HEK293T (cell line): ENCODE results near the gene ACER1.

Experiments used
- CTCF ChIA-PET: fragments of 350-600 bp; formaldehyde crosslinking; extraction: SDS; loops from one replicate; lab custom pipeline; 2021; ENCODE audit warnings: antibody characterized with exemption, inconsistent platforms; lab: Yijun Ruan, JAX
- POLR2A ChIA-PET: fragments of 350-600 bp; formaldehyde crosslinking; extraction: SDS; loops from one replicate; lab custom pipeline; 2020; ENCODE audit warnings: antibody characterized with exemption, inconsistent platforms; lab: Yijun Ruan, JAX
- DNase-seq: peaks from one replicate; pipeline ENCODE4 v3.0.0; 2012; ENCODE audit warnings: mixed read lengths; ENCODE audit errors: extremely low spot score
- ARNT ChIP-seq: fragments of 450-650 bp; IDR thresholded peaks from 2 replicates; pipeline ENCODE4 v1.6.1; 2017; ENCODE audit warnings: mild to moderate bottlenecking
- BHLHE40 ChIP-seq: fragments of 450-650 bp; IDR thresholded peaks from 2 replicates; pipeline ENCODE4 v1.6.1; 2016; ENCODE audit warnings: mild to moderate bottlenecking, moderate library complexity, borderline replicate concordance
- CTBP1 ChIP-seq: fragments of 450-650 bp; IDR thresholded peaks from 2 replicates; pipeline ENCODE4 v1.6.1; 2016; ENCODE audit warnings: borderline replicate concordance
- ELF4 ChIP-seq: fragments of 450-650 bp; IDR thresholded peaks from 2 replicates; pipeline ENCODE4 v1.6.1; 2017; ENCODE audit warnings: antibody characterized with exemption
- FOXA1 ChIP-seq: fragments of 450-650 bp; IDR thresholded peaks from 2 replicates; pipeline ENCODE4 v1.6.1; 2016; ENCODE audit warnings: mild to moderate bottlenecking
- FOXK2 ChIP-seq: fragments of 450-650 bp; IDR thresholded peaks from 2 replicates; pipeline ENCODE4 v1.6.1; 2016; ENCODE audit warnings: mild to moderate bottlenecking
- FOXM1 ChIP-seq: fragments of 450-650 bp; IDR thresholded peaks from 2 replicates; pipeline ENCODE4 v1.6.1; 2017; ENCODE audit warnings: mild to moderate bottlenecking, borderline replicate concordance
- HDGF ChIP-seq: fragments of 450-650 bp; IDR thresholded peaks from 2 replicates; pipeline ENCODE4 v1.6.1; 2017; ENCODE audit warnings: antibody characterized with exemption, borderline replicate concordance
- L3MBTL2 ChIP-seq: fragments of 450-650 bp; conservative IDR thresholded peaks from 2 replicates; pipeline ENCODE4 v1.6.1; 2016; ENCODE audit warnings: mild to moderate bottlenecking
- LEF1 ChIP-seq: fragments of 450-650 bp; IDR thresholded peaks from 2 replicates; pipeline ENCODE4 v1.6.1; 2017; ENCODE audit warnings: mild to moderate bottlenecking, borderline replicate concordance
- NFRKB ChIP-seq: fragments of 450-650 bp; IDR thresholded peaks from 2 replicates; pipeline ENCODE4 v1.6.1; 2016; ENCODE audit warnings: mild to moderate bottlenecking, moderate library complexity
- SP1 ChIP-seq: fragments of 450-650 bp; IDR thresholded peaks from 2 replicates; pipeline ENCODE4 v1.6.1; 2017
- SUZ12 ChIP-seq: fragments of 450-650 bp; IDR thresholded peaks from 2 replicates; pipeline ENCODE4 v1.6.1; 2016; ENCODE audit warnings: mild to moderate bottlenecking
- TARDBP ChIP-seq: fragments of 450-650 bp; IDR thresholded peaks from 2 replicates; pipeline ENCODE4 v1.6.1; 2016
- ZNF384 ChIP-seq: fragments of 450-650 bp; IDR thresholded peaks from 2 replicates; pipeline ENCODE4 v1.6.1; 2016
- TF ChIP-seq, protein P1 (sequence below): fragments of 450-650 bp; IDR thresholded peaks from 2 replicates; pipeline ENCODE4 v1.6.1; 2016

The ACER1 gene

DNA sequence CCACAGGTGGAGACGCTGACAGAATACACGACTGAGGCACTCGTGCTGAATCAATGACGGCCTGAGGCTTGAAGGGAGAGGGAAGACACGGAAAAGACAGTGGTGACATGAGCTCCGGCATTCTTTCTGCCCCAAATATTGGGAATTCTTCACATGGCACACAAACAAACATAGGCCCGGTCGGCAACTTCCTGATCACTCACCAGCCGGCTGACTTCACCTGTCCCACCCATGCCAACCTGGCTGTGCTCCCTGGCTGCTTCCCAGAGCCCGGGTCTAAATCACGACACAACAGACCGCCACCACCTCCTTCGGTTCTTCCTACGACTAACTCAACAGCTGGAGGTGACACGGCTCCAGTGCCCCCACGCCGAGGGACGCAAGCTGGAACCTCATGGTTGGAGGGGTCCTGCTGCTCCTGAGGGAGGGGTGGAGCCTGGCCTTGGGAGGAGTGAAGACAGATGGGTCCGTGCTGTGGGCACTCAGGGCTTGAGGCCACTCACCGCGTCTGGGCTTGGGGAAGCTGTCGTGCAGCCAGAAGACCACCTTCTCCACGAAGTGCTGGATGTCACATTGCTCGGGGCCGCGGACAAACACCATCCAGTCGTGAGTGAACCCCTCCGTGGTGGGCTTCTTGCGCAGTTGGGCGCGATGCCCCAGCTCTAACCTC is 63.2 kb downstream of the ACER1 start:
- DNase-seq = no peak
- TF ChIP-seq ZNF384 (no peak), NFRKB (no peak), FOXK2 (no peak), SP1 (no peak), HDGF (no peak), LEF1 (no peak), TARDBP (no peak), FOXA1 (no peak), CTBP1 (no peak), SUZ12 (no peak), ARNT (no peak), FOXM1 (no peak)
- TF ChIP-seq, protein P1, sequence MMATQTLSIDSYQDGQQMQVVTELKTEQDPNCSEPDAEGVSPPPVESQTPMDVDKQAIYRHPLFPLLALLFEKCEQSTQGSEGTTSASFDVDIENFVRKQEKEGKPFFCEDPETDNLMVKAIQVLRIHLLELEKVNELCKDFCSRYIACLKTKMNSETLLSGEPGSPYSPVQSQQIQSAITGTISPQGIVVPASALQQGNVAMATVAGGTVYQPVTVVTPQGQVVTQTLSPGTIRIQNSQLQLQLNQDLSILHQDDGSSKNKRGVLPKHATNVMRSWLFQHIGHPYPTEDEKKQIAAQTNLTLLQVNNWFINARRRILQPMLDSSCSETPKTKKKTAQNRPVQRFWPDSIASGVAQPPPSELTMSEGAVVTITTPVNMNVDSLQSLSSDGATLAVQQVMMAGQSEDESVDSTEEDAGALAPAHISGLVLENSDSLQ = no peak
- ChIA-PET CTCF (interaction anchor here (0.5 to 1.8 kb wide), 2 partner anchors 9 to 69 kb away, joined by 3 to 9 read pairs; no protein-coding TSS in a partner anchor), POLR2A (no interaction called here)

DNA sequence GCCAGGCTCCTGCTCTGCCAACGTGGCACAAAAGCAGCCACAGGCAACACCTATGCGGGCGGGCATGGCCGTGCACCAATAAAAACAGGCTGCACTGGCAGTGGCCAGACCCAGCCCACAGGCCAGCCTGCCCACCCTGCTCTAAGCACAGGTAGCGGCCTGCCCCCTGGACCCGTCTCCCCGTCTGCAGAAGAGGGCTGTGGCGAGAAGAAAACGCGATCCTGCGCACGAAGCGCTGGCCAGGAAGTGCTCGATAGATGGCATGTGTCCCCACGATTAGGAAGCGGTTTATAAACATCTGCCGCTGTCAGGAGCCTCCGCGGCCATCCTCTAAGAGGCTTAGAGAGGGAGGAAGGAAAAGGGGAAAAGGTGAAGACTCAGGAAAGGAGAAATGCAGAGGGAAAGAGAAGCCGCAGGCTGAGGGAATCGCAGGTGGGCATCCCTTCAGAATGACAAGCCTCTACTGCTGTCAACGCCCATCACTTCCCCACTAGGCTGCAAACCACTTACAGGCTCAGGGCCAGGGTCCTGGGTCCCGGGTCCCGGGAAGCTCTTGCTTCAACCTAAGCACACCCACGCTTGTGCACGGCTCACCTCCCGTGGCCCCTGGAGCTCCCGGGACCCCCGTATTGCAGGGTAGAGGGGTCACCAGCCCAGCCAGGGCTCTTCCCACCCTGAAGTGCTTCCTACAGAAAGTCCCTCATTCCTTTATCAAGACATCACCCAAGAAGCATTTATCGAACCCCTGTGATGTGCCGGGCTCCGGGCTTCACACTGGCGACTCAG is 64.1 kb downstream of the ACER1 start:
- no peak for DNase-seq
- no peak for TF ChIP-seq ZNF384
- no peak for TF ChIP-seq LEF1
- no peak for TF ChIP-seq FOXA1
- no peak for TF ChIP-seq FOXM1
- TF ChIP-seq SP1 = no peak
- TF ChIP-seq HDGF = no peak
- no peak for TF ChIP-seq NFRKB
- no peak for TF ChIP-seq FOXK2
- TF ChIP-seq L3MBTL2 = no peak
- no peak for TF ChIP-seq ARNT
- POLR2A ChIA-PET = interaction anchor here (0.9 kb wide), 1 partner anchor 103 kb away, joined by 3 read pairs; the partner anchor contains the start of gene ALKBH7
- CTCF ChIA-PET = interaction anchor here (0.5 kb wide), 1 partner anchor 68 kb away, joined by 3 read pairs; no protein-coding TSS in a partner anchor

DNA sequence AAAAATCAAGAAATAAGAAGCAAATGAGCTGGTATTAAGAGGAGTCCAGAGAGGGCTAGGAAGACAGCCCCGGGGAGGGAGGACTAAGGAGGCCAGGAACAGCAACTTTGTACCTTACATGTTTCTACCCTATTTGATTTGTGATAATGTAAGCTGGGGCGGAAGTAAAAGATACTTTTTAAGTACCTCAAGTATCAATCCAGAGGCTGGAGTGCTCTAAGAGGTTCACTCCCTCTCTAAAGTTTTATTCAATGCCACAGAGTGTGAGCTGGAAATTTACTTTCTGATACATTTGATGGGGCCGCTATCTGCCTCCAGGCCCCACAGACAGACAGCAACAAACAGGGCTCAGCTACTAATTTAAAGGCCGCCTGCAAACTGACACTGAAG is 65.0 kb downstream of the ACER1 start:
- TF ChIP-seq ARNT (no peak), NFRKB (no peak), LEF1 (no peak), SUZ12 (no peak), FOXM1 (no peak), ELF4 (no peak), ZNF384 (no peak), HDGF (no peak), FOXK2 (no peak), SP1 (no peak), CTBP1 (no peak), L3MBTL2 (no peak), TARDBP (no peak)
- TF ChIP-seq, protein P1 = no peak

DNA sequence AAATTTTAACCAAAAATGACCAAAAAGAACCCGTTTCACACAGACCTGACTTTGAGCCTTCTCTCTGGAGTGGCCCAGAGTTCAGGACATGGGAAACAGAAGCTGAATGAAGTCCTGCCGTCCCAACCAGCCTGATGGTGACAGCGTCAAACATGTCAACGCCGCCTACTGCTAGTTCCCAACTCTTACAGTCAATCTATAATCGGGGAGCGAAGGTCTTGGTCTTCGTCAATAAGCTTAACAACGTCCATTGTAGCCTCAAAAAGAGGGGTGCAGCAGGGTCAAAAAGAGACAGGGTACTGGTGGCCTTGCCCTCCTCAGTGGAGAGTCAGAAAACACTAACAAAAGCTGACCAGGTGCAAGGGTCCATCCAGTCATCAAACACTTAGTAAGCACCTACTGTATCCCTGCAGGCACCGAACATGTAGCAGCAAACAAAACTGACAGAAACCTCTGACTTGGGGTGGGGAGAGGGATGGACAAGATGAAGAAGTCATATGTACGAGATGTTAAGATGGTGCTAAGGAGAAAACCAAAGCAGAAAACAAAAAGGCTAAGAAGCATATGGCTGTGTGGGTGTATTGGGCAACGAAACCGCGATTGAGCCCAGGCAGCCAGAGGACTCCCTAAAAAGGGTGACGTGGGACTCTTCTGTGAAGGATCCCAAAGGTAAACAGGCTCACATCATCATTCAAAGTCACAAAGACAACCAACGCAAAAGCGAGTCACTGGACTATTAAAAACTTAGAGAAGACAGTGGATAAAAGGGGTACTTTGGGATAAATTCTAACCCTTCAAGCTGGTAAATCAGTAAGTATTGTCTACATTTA is 65.6 kb downstream of the ACER1 start:
- ChIA-PET POLR2A (interaction anchor here (0.9 kb wide), 1 partner anchor 105 kb away, joined by 3 read pairs; the partner anchor contains the start of gene ALKBH7), CTCF (interaction anchor here (0.5 kb wide), 1 partner anchor 141 kb away, joined by 3 read pairs; no protein-coding TSS in a partner anchor)
- no peak for TF ChIP-seq BHLHE40
- TF ChIP-seq FOXA1 = no peak
- no peak for TF ChIP-seq ELF4
- TF ChIP-seq L3MBTL2 = no peak
- TF ChIP-seq FOXM1 = no peak
- no peak for TF ChIP-seq HDGF
- no peak for TF ChIP-seq TARDBP
- TF ChIP-seq CTBP1 = no peak
- TF ChIP-seq LEF1 = no peak
- no peak for TF ChIP-seq SUZ12
- TF ChIP-seq NFRKB = no peak
- TF ChIP-seq, protein P1 = no peak
- no peak for TF ChIP-seq ARNT
- TF ChIP-seq SP1 = no peak
- no peak for TF ChIP-seq FOXK2
- no peak for TF ChIP-seq ZNF384
- no peak for DNase-seq

More for the DNA sequence above, 65.0 kb downstream of the ACER1 start:
- CTCF ChIA-PET = no interaction called here
- POLR2A ChIA-PET = interaction anchor here (0.9 kb wide), 1 partner anchor 104 kb away, joined by 3 read pairs; the partner anchor contains the start of gene ALKBH7
- DNase-seq = no peak

DNA sequence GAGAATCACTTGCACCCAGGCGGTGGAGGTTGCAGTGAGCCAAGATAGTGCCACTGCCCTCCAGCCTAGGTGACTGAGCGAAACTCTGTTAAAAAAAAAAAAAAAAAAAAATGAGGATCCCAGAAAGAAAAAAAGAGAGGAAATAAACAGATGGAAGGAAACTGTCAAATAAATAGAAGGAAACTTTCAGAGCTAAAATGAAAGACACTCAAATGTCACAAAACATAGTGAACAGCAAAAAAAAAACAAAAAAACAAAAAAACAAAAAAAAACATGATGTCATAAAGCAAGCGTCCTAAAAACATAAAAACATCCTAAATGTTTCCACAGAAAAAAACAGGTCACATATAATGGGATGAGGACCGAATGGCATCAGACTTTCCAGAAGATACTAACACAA is 68.6 kb downstream of the ACER1 start:
- no peak for DNase-seq
- POLR2A ChIA-PET = interaction anchor here (0.7 kb wide), 1 partner anchor 108 kb away, joined by 3 read pairs; the partner anchor contains the start of gene ALKBH7
- CTCF ChIA-PET = no interaction called here

More for the DNA sequence above, 68.6 kb downstream of the ACER1 start:
- TF ChIP-seq CTBP1 (no peak), HDGF (no peak), ZNF384 (peak; percentile 74)
